ENCODE data around the gene HSD17B7.
"Not testable (repeated sequence)": the region's sequence is repeated elsewhere in the genome, so short reads cannot be mapped to it uniquely, and the experiment has no call there.

The HSD17B7 gene
- total RNA-seq = 14.7 to 21.4 (median 20.9) reads per million in 4 donors

- peak; percentile 63 to 80 (median 72) for DNase-seq
Observed at GRCh38 chr1:162790303-162790984, at the start of gene HSD17B7. Gene HSD17B7 (plus strand): TSS chr1:162790702. CDS start chr1:162790801, 99 bp downstream.

- DNase-seq = no peak
Observed at GRCh38 chr1:162740755-162741154, 49.7 kb upstream of the HSD17B7 start.

- DNase-seq = no peak
Observed at GRCh38 chr1:162741574-162741973, 48.9 kb upstream of the HSD17B7 start.

GRCh38 chr1:162746264-162746942 is 44.1 kb upstream of the HSD17B7 start:
- not testable (repeated sequence) for DNase-seq

GRCh38 chr1:162753001-162753658 is 37.4 kb upstream of the HSD17B7 start:
- no peak for DNase-seq

- DNase-seq = no peak
Observed at GRCh38 chr1:162753998-162754585, 36.4 kb upstream of the HSD17B7 start.

- DNase-seq = no peak
Observed at GRCh38 chr1:162755306-162755705, 35.2 kb upstream of the HSD17B7 start.

GRCh38 chr1:162756523-162756922 is 34.0 kb upstream of the HSD17B7 start:
- DNase-seq = no peak

- no peak for DNase-seq
Observed at GRCh38 chr1:162757476-162757875, 33.0 kb upstream of the HSD17B7 start.

GRCh38 chr1:162765788-162766187 is 24.7 kb upstream of the HSD17B7 start:
- DNase-seq = no peak

GRCh38 chr1:162772571-162773154 is 17.8 kb upstream of the HSD17B7 start:
- DNase-seq = no peak

GRCh38 chr1:162774007-162774406 is 16.5 kb upstream of the HSD17B7 start:
- no peak for DNase-seq

GRCh38 chr1:162779043-162779442 is 11.5 kb upstream of the HSD17B7 start:
- no peak for DNase-seq

GRCh38 chr1:162782671-162783070 is 7.8 kb upstream of the HSD17B7 start:
- DNase-seq = no peak

GRCh38 chr1:162784926-162785325 is 5.6 kb upstream of the HSD17B7 start:
- DNase-seq = not testable (repeated sequence)

GRCh38 chr1:162788783-162789182 is 1.7 kb upstream of the HSD17B7 start:
- DNase-seq = not testable (repeated sequence)

GRCh38 chr1:162790985-162791357 is 469 bp downstream of the HSD17B7 start:
- DNase-seq = not testable (repeated sequence)

- DNase-seq = not testable (repeated sequence)
Observed at GRCh38 chr1:162794284-162794683, 3.8 kb downstream of the HSD17B7 start.

GRCh38 chr1:162796617-162797279 is 6.2 kb downstream of the HSD17B7 start:
- DNase-seq = not testable (repeated sequence)

- DNase-seq = not testable (repeated sequence)
Observed at GRCh38 chr1:162799995-162800830, 9.7 kb downstream of the HSD17B7 start.

GRCh38 chr1:162807503-162807902 is 17.0 kb downstream of the HSD17B7 start:
- not testable (repeated sequence) for DNase-seq
